ENCODE data around the gene RYR2. TPM values are rescaled to one million over a fixed set of nuclear protein-coding genes. Genes with fewer than 3 reads are reported as not detected.

Gene RYR2
- total and polyA plus RNA-seq, 8 donors = 0.25 to 33.5 (median 2.5) TPM

DNA sequence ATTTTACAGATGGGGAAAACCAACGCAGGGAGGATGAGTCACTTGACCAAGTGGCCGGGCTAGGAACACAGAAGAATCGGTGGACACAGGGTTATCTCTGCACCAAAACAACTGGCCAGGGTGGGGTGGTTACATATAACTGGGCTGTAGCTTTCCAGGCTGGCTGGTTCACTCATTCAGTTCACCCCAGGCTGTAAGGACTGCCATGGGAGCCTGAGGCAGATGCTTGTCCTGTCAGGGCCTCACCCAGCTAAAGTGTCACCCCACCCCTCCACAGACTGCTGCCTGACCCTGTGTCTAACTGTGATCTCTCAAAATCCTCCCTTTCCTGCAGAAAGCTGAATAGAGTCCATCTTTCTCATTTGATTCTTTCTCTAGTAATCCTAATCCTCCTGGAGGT is 387.3 kb downstream of the RYR2 start:
- H3K36me3 ChIP-seq = no peaks in the 10 kb centered on the region

GRCh38 chr1:237431448-237431847 is 389.5 kb downstream of the RYR2 start:
- Histone ChIP-seq H3K27ac (no peak overlapping the region), H3K36me3 (no peaks in the 10 kb centered on the region), H3K4me1 (no peaks in the 10 kb centered on the region), H3K4me3 (no peak overlapping the region), H3K27me3 (no peaks in the 10 kb centered on the region), H3K9me3 (no peaks in the 10 kb centered on the region)
- TF ChIP-seq POLR2A (IDR thresholded peaks at IDR 0.05) = no peak
- TF ChIP-seq, protein P1, sequence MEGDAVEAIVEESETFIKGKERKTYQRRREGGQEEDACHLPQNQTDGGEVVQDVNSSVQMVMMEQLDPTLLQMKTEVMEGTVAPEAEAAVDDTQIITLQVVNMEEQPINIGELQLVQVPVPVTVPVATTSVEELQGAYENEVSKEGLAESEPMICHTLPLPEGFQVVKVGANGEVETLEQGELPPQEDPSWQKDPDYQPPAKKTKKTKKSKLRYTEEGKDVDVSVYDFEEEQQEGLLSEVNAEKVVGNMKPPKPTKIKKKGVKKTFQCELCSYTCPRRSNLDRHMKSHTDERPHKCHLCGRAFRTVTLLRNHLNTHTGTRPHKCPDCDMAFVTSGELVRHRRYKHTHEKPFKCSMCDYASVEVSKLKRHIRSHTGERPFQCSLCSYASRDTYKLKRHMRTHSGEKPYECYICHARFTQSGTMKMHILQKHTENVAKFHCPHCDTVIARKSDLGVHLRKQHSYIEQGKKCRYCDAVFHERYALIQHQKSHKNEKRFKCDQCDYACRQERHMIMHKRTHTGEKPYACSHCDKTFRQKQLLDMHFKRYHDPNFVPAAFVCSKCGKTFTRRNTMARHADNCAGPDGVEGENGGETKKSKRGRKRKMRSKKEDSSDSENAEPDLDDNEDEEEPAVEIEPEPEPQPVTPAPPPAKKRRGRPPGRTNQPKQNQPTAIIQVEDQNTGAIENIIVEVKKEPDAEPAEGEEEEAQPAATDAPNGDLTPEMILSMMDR (IDR thresholded peaks at IDR 0.05) = no peak
- DNase-seq = no peak
- intact Hi-C loops (cut with DNase I; ENCODE audit: low total_unique reads) = no loop called here

More for the DNA sequence above, 387.3 kb downstream of the RYR2 start:
- Histone ChIP-seq H3K4me1 (no peaks in the 10 kb centered on the region), H3K27ac (no peak overlapping the region), H3K4me3 (no peak overlapping the region), H3K27me3 (no peaks in the 10 kb centered on the region), H3K9me3 (no peaks in the 10 kb centered on the region)
- TF ChIP-seq, protein P1 (IDR thresholded peaks at IDR 0.05) = no peak
- TF ChIP-seq EP300 (IDR thresholded peaks at IDR 0.05) (no peak), POLR2A (IDR thresholded peaks at IDR 0.05) (no peak), POLR2AphosphoS5 (IDR thresholded peaks at IDR 0.05) (no peak)
- no peak for DNase-seq
- intact Hi-C loops (cut with DNase I; ENCODE audit: low total_unique reads) = no loop called here
- 50 to 75% (median 54%) methylated on average over 3 of the region's 3 CpGs for WGBS, 5 donors

- intact Hi-C loops (cut with DNase I; ENCODE audit: low total_unique reads) = no loop called here
Observed at GRCh38 chr1:237440346-237440745, 398.4 kb downstream of the RYR2 start.

GRCh38 chr1:237444120-237444790 is 402.3 kb downstream of the RYR2 start:
- Histone ChIP-seq H3K36me3 (no peaks in the 10 kb centered on the region), H3K27me3 (no peaks in the 10 kb centered on the region), H3K4me3 (no peak overlapping the region), H3K4me1 (no peaks in the 10 kb centered on the region), H3K9me3 (no peaks in the 10 kb centered on the region), H3K27ac (no peak overlapping the region)
- intact Hi-C loops (cut with DNase I; ENCODE audit: low total_unique reads) = no loop called here
- 50 to 59% (median 56%) methylated on average over 3 of the region's 3 CpGs for WGBS, 5 donors
- no peak for TF ChIP-seq POLR2AphosphoS5 (IDR thresholded peaks at IDR 0.05)
- TF ChIP-seq EP300 (IDR thresholded peaks at IDR 0.05) = no peak
- TF ChIP-seq, protein P1 (IDR thresholded peaks at IDR 0.05) = no peak
- no peak for DNase-seq

More at GRCh38 chr1:237440346-237440745, 398.4 kb downstream of the RYR2 start:
- Histone ChIP-seq H3K9me3 (no peaks in the 10 kb centered on the region), H3K4me3 (no peak overlapping the region), H3K27me3 (no peaks in the 10 kb centered on the region), H3K4me1 (no peaks in the 10 kb centered on the region), H3K36me3 (no peaks in the 10 kb centered on the region), H3K27ac (no peak overlapping the region)
- no peak for DNase-seq
- WGBS, 5 donors = 41 to 92% (median 55%) methylated on average over 2 of the region's 2 CpGs
- TF ChIP-seq EP300 (IDR thresholded peaks at IDR 0.05) (no peak), POLR2A (IDR thresholded peaks at IDR 0.05) (no peak), POLR2AphosphoS5 (IDR thresholded peaks at IDR 0.05) (no peak)
- TF ChIP-seq, protein P1 (IDR thresholded peaks at IDR 0.05) = no peak
